Measurements from ENCODE around the gene PARD3.

DNA sequence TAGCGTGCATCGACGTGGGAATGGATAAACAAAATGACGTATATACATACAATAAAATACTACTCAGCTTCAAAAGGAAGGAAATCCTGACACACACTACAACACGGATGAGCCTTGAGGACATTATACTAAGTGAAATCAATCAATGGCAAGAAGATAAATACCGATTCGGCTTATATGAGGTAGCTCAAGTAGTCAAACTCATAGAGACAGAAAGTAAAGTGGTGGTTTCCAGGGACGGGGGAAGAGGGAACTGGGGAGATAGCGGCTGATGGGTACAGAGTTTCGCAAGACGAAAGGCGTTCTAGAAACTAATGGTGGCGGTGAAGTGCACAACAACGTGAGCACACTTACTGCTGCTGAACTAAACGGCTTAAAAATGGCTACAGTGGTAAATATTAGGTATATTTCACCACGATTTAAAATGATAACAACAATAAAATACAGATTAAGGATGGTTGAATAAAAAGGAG is 516.7 kb downstream of the PARD3 start:
- TF ChIP-seq, protein P1, sequence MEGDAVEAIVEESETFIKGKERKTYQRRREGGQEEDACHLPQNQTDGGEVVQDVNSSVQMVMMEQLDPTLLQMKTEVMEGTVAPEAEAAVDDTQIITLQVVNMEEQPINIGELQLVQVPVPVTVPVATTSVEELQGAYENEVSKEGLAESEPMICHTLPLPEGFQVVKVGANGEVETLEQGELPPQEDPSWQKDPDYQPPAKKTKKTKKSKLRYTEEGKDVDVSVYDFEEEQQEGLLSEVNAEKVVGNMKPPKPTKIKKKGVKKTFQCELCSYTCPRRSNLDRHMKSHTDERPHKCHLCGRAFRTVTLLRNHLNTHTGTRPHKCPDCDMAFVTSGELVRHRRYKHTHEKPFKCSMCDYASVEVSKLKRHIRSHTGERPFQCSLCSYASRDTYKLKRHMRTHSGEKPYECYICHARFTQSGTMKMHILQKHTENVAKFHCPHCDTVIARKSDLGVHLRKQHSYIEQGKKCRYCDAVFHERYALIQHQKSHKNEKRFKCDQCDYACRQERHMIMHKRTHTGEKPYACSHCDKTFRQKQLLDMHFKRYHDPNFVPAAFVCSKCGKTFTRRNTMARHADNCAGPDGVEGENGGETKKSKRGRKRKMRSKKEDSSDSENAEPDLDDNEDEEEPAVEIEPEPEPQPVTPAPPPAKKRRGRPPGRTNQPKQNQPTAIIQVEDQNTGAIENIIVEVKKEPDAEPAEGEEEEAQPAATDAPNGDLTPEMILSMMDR (conservative IDR thresholded peaks at IDR 0.05; ENCODE audit: low read length), result no peak
- no peak for TF ChIP-seq EZH2phosphoT487 (IDR thresholded peaks at IDR 0.05; ENCODE audit: borderline replicate concordance)

All from Loucy (cell line).